Duodenal mucosa (tissue), 2 donors: ENCODE results near the gene EDARADD.

ENCODE experiments used
- H3K27ac ChIP-seq: one replicate; pipeline ENCODE4 v1.7.0; 2013; ENCODE audit warnings: low read depth, low read length
- H3K27me3 ChIP-seq, 2 donors: one replicate each; pipeline ENCODE4 v1.7.0; 2013; ENCODE audit warnings: low read length in 2 of 2, control low read depth in 1 of 2; ENCODE audit not compliant: insufficient read depth in 2 of 2, control insufficient read depth in 1 of 2
- H3K36me3 ChIP-seq, 2 donors: one replicate each; pipeline ENCODE4 v1.7.0; 2013; ENCODE audit warnings: low read length in 2 of 2, control low read depth in 1 of 2; ENCODE audit not compliant: insufficient read depth in 2 of 2, control insufficient read depth in 1 of 2
- H3K4me1 ChIP-seq, 2 donors: one replicate each; pipeline ENCODE4 v1.7.0; 2013; ENCODE audit warnings: low read length in 2 of 2, control low read depth in 1 of 2; ENCODE audit not compliant: insufficient read depth in 2 of 2, control insufficient read depth in 1 of 2
- H3K4me3 ChIP-seq, 2 donors: one replicate each; pipeline ENCODE4 v1.7.0; 2013; ENCODE audit warnings: low read length in 2 of 2, low read depth in 1 of 2
- H3K9ac ChIP-seq, 2 donors: one replicate each; pipeline ENCODE4 v1.7.0; 2013; ENCODE audit warnings: low read length in 2 of 2, low read depth in 1 of 2
- H3K9me3 ChIP-seq, 2 donors: one replicate each; pipeline ENCODE4 v1.7.0; 2013; ENCODE audit warnings: low read length in 2 of 2, control low read depth in 1 of 2; ENCODE audit not compliant: control insufficient read depth in 1 of 2

Gene EDARADD

DNA sequence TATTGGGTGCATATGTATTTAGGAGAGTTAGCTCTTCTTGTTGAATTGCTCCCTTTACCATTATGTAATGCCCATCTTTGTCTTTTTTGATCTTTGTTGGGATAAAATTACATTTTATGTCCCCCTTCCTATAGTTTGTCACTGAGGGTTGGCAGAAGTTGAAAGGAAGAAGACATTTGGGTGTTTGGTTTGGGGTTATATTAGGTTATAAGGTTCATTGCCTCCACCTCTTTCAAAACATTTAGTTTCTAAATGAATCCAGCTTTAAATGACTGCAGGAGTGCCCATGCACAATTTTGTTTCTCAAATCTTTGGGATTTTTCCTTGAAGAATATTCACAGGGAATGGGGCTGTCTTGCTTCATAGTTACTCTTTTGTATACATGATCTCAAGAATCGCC lies 115.1 kb downstream of the EDARADD start:
- H3K9ac ChIP-seq = no peak overlapping the region
- H3K36me3 ChIP-seq = no peaks in the 10 kb centered on the region
- H3K27me3 ChIP-seq = no peaks in the 10 kb centered on the region
- H3K9me3 ChIP-seq = no peaks in the 10 kb centered on the region
- H3K4me3 ChIP-seq = no peak overlapping the region
- peaks cover 0 to 11% of the 10 kb centered on the region in 2 donors for H3K4me1 ChIP-seq
- H3K27ac ChIP-seq = no peak overlapping the region

DNA sequence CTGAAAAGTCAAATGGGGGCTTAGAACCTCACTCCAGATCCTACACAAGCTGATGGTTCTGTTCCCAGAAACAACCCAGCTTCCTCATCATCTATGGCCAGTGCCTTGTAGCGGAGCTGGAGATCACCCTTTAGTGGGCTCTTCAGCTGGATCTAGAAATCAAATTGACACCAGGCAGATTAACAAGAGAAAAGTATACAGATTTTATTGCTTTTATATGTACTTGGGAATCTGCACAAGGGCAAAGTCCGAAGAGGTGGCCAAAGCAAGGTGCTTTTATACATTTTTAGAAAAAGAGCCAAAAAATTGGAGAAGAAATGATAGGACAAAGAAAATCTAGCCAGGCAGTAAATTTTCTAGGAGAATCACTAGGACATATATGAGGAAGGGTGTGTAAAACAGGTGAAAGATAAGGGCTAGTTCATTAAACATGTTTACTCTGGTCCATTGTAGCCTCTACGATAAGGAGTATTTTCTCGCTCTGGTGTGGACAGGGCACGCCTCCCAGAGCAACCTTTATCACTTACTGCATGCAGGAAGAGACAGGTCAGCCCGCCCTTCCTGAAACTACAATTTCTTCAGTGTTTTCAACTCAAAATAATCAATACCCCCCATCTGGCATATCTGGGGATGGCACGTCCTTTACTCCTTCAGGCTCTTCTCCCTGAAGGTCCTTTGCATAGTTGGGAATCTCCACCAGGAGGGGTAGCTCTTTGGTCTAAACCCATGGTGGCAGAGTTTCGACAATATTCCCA lies 115.7 kb downstream of the EDARADD start:
- Histone ChIP-seq H3K27me3 (no peaks in the 10 kb centered on the region), H3K4me3 (no peak overlapping the region), H3K9ac (no peak overlapping the region), H3K4me1 (peaks cover 0 to 11% of the 10 kb centered on the region in 2 donors), H3K9me3 (no peaks in the 10 kb centered on the region), H3K36me3 (no peaks in the 10 kb centered on the region), H3K27ac (no peak overlapping the region)

DNA sequence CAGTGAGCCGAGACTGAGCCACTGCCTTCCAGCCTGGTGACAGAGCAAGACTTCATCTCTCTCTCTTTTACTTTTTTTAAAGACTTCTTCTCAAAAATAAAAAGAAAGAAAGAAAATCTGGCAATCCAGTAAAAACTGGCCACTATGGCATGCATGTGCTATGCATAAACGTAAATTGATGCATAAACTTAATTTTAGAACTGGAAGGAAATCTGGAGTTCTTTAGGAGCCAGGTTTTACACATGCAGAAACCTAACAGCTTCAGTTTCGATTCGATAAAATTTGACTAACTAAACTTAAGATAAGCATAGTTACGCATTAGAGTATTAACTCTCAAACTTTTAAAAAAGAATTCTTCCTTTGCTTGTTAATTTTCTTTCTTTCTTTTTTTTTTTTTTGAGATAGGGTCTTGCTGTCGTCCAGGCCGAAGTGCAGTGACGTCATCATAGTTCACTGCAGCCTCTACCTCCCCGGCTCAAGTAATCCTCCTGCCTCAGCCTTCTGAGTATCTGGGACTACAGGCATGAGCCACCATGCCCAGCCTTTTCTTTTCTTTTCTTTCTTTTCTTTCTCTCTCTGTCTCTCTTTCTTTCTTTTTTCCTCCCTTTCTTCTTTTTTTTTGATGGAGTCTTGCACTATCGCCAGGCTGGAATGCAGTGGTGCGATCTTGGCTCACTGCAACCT lies 117.8 kb downstream of the EDARADD start:
- Histone ChIP-seq H3K4me3 (no peak overlapping the region), H3K27ac (no peak overlapping the region), H3K9me3 (no peaks in the 10 kb centered on the region), H3K27me3 (no peaks in the 10 kb centered on the region), H3K9ac (no peak overlapping the region), H3K36me3 (no peaks in the 10 kb centered on the region), H3K4me1 (peaks cover 0 to 11% of the 10 kb centered on the region in 2 donors)

DNA sequence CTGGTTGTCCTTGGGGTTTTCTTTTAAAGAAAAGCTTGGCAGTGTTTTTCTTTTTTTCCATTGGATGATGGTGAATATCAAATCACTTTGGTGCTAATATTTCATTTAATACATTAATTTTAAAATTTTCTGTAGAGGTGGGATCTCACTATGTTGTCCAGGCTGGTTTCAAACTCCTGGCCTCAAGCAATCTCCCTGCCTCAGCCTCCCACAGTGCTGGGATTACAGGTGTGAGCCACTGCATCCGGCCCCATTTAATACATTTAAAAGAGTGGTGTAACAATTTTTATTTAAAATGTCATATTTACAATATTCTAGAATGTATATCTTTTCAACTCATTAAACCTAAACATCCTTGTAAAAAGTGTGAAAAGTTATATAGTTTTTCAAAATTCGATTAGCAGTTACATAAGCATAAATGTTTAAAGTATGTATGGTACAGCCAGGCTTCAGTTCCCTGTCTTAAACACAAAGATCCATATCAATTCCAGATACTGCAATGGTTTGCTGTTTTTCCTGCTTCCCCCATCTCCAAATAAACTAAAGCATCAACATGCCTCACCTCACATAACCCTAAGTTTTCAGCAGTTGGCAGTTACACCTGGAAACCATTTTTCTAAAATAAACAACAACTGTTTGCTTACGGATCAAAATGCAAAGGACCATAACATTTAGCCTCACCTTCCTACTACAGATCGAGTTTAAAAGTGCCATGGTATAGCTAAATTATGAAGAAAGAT lies 120.8 kb downstream of the EDARADD start:
- Histone ChIP-seq H3K4me3 (no peak overlapping the region), H3K27ac (no peak overlapping the region), H3K27me3 (no peaks in the 10 kb centered on the region)

DNA sequence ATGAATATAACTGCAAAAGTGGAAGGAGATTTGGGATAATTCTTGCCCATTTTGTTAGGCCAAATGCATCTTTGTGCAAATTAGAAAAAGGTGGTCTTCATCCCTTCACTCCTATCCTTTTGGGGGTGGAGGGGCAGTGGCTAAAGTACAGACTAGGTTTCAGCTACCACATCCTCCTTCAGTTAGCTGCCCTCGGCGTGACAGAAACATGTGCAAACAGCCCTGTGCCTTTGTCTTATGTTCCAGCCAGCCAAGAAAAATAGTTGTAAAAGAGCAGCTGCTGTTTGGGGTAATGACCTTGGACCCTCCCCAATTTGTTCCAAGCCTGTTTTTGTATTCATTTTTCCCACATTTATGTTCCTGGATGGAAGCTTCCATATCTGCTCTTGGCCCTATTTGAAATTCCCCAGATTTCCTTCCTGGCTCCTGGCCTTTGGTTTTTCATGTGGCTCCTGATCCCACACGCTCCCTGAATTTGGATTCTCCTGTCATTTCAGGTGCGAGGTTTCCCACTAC lies 121.4 kb downstream of the EDARADD start:
- Histone ChIP-seq H3K4me3 (no peak overlapping the region), H3K36me3 (no peaks in the 10 kb centered on the region), H3K9ac (no peak overlapping the region), H3K27me3 (no peaks in the 10 kb centered on the region), H3K27ac (no peak overlapping the region), H3K9me3 (no peaks in the 10 kb centered on the region), H3K4me1 (no peaks in the 10 kb centered on the region)

More for the DNA sequence above, 120.8 kb downstream of the EDARADD start:
- no peaks in the 10 kb centered on the region for H3K9me3 ChIP-seq
- H3K36me3 ChIP-seq = no peaks in the 10 kb centered on the region
- peaks cover 0 to 5% of the 10 kb centered on the region in 2 donors for H3K4me1 ChIP-seq
- H3K9ac ChIP-seq = no peak overlapping the region

DNA sequence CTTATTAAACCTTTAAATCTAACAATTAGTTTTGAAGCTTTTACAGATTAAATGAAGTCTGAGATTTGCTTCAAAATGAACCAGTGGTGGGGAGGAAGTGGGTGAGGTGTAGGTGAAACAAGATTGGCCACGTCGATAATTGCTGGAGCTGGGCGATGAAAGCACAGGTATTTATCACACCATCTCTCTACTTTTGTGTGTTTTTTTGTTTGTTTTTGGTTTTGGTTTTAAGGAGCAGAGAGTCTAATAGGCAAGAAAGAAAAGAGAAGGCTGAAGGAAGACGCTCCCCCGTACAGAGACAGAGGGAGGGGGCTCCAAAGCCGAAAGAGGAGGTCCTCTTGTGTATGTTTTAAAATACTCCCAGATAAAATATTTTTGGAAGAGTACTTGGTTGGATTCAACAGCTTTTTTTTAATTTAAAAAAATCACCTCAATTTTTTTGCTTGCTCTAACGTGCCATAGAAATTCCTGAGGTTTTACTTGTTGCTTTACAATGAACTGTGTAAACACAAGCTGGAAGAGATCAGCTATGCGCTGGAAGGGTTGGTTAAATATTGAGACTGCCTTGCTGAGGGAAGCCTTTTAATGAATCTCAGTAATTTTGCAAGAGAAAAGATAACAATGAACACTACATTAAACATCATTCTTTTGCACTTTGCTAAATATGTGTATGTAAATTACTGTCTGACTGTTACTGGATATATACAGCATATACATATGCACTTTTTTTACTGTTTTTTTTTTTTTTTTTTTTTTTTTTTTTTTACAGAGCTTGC lies 123.0 kb downstream of the EDARADD start:
- Histone ChIP-seq H3K4me3 (no peak overlapping the region), H3K27ac (no peak overlapping the region), H3K9me3 (no peaks in the 10 kb centered on the region), H3K36me3 (no peaks in the 10 kb centered on the region), H3K27me3 (no peaks in the 10 kb centered on the region), H3K4me1 (no peaks in the 10 kb centered on the region), H3K9ac (no peak overlapping the region)

DNA sequence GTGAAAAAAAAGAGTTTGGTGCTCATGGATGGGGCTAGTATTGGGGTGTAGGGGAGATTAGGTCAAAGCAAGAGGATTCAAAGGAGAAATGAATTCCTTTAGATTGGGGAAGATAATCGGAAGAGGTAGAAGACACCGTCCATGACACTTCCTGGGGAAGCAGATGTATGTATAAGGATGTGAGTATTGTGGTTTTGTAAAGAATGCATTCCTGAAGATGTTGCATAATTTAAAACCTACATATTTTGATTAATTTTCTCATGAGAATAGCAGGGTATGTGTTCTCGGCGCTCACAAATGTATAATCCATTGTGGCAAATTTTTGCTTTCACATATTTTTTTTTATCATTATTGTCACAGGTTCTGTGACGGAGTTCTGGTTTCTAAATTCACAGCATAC lies 124.2 kb downstream of the EDARADD start:
- Histone ChIP-seq H3K9me3 (no peaks in the 10 kb centered on the region), H3K9ac (no peak overlapping the region), H3K27ac (no peak overlapping the region), H3K36me3 (no peaks in the 10 kb centered on the region), H3K4me3 (no peak overlapping the region), H3K27me3 (no peaks in the 10 kb centered on the region), H3K4me1 (peaks cover 0 to 6% of the 10 kb centered on the region in 2 donors)

DNA sequence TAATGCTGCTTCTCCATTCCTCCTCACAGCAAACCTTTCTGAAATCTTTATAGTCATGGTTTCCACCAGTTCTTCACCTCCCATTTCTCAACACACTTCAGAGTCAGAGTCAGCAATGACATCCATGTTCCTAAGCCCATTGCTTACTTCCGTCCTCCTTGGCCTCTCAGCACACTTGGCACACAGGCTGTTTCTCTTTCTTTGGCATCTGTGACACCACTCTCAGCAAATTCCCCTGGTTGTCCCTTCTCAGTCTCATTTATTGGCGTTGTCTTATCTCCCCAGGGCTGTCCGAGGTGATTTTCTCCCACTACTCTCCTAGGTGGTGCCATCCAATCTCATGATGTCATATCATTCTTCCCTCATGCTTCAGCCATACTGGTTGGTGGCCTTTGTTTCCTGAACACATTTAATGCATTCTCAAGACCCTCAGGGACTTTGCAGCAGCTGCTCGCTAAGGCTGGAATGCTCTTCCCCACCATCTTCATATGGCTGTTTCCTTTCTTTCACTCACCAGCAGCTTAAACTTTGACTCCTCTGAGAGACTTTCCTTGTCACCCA lies 126.4 kb downstream of the EDARADD start:
- H3K9ac ChIP-seq = no peak overlapping the region
- peaks cover 5 to 8% of the 10 kb centered on the region in 2 donors for H3K4me1 ChIP-seq
- H3K27me3 ChIP-seq = no peaks in the 10 kb centered on the region
- no peak overlapping the region for H3K27ac ChIP-seq
- H3K4me3 ChIP-seq = no peak overlapping the region
- H3K36me3 ChIP-seq = no peaks in the 10 kb centered on the region
- no peaks in the 10 kb centered on the region for H3K9me3 ChIP-seq

DNA sequence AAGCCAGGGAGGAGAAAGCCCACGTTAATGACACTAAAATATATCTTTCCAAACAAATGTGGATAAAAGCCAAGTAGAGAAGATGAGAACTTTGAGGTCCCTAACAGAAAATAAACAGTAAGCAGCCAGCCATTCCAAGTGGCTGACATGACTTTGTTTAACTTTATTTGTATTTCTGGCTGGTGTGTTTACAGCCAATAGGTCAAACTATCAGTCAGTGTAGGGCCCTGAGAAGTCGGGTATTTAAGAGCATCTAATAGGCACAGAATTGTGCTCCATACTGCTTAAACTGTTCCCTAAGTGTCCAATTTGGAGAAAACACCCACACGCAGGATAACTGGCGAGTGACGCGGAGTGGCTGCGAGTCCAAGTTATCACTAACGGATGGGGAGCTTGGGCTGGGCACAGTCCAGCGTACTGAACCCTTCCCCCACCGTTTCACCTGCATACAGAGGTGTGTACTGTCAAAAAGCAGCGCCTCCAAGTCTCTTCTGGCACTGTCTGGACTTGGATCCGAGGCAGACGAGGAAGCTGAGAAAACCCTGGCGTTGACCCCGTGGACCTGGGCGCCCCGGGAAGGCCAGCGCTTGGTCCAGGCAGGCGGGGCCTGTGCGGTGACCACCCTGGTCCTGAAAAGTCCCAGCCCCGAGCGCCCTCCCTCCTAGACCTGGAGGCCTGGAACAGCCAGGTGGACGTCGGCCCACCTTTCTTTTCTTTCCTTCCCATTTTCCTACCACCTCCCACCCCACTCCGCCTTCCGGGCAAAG lies 129.0 kb downstream of the EDARADD start:
- Histone ChIP-seq H3K36me3 (peaks cover 0 to 15% of the 10 kb centered on the region in 2 donors), H3K4me3 (peak overlapping the region; percentile 81), H3K27me3 (no peaks in the 10 kb centered on the region), H3K9ac (peak overlapping the region; percentile 82 to 94), H3K9me3 (no peaks in the 10 kb centered on the region), H3K27ac (peak overlapping the region; percentile 70), H3K4me1 (peaks cover 5 to 8% of the 10 kb centered on the region in 2 donors)
